Keratinocyte (primary cell): ENCODE data around the gene PGAP6. TPM values are rescaled to one million over a fixed set of nuclear protein-coding genes. Genes with fewer than 3 reads are reported as not detected.

Experiments
- DNase-seq: peaks from one replicate; pipeline ENCODE4 v3.0.0-alpha.2; 2011; ENCODE audit warnings: low read depth, missing footprints, low spot score
- FAIRE-seq: peaks from 2 replicates; lab custom pipeline; 2011; peaks lifted over from hg19 to GRCh38; lab: Jason Lieb, UNC
- H2AFZ ChIP-seq: 2 replicates; pipeline ENCODE4 v1.6.0; 2012; ENCODE audit warnings: low read length, control low read depth, inconsistent platforms; ENCODE audit not compliant: control insufficient read depth
- H3K27ac ChIP-seq: 2 replicates; pipeline ENCODE4 v1.5.1; 2011; ENCODE audit warnings: low read length; ENCODE audit not compliant: control insufficient read depth, insufficient read depth
- H3K27me3 ChIP-seq: 3 replicates; pipeline ENCODE4 v1.6.0; 2011; ENCODE audit warnings: low read length; ENCODE audit not compliant: control insufficient read depth, insufficient read depth; ENCODE audit errors: extremely low read depth
- H3K36me3 ChIP-seq, 2 experiments: 2 replicates in 1 of 2; 3 replicates in 1 of 2; pipeline ENCODE4 v1.5.1; 2011; ENCODE audit warnings: low read length in 2 of 2, mild to moderate bottlenecking in 1 of 2; ENCODE audit not compliant: control insufficient read depth in 2 of 2, insufficient read depth in 2 of 2; ENCODE audit errors: extremely low read depth in 1 of 2
- H3K4me1 ChIP-seq: 3 replicates; pipeline ENCODE4 v1.5.1; 2011; ENCODE audit warnings: low read length; ENCODE audit not compliant: control insufficient read depth, insufficient read depth; ENCODE audit errors: extremely low read depth
- H3K4me2 ChIP-seq: 3 replicates; pipeline ENCODE4 v1.6.0; 2011; ENCODE audit warnings: low read depth, low read length; ENCODE audit not compliant: control insufficient read depth, insufficient read depth; ENCODE audit errors: extremely low read depth
- H3K4me3 ChIP-seq, 3 experiments: fragments of 200-600 bp in 1 of 3; sonication (generic) in 1 of 3; 2 replicates in 2 of 3; 3 replicates in 1 of 3; pipeline ENCODE4 v1.5.1; 2011 to 2016; ENCODE audit warnings: low read length in 3 of 3, mild to moderate bottlenecking in 3 of 3, control low read depth in 2 of 3, inconsistent platforms in 1 of 3, low read depth in 1 of 3, mixed read lengths in 1 of 3, mixed run types in 1 of 3, moderate library complexity in 1 of 3; ENCODE audit not compliant: control insufficient read depth in 2 of 3, insufficient read depth in 2 of 3; ENCODE audit errors: extremely low read depth in 1 of 3
- H3K79me2 ChIP-seq: 2 replicates; pipeline ENCODE4 v1.6.0; 2012; ENCODE audit warnings: low read length; ENCODE audit not compliant: control insufficient read depth, insufficient read depth
- H3K9ac ChIP-seq: 3 replicates; pipeline ENCODE4 v1.6.0; 2011; ENCODE audit warnings: low read length; ENCODE audit not compliant: control insufficient read depth, insufficient read depth; ENCODE audit errors: extremely low read depth
- H3K9me1 ChIP-seq: 3 replicates; pipeline ENCODE4 v1.6.0; 2011; ENCODE audit warnings: low read length; ENCODE audit not compliant: control insufficient read depth, insufficient read depth; ENCODE audit errors: extremely low read depth
- H3K9me3 ChIP-seq: 2 replicates; pipeline ENCODE4 v1.5.1; 2012; ENCODE audit warnings: low read depth, low read length; ENCODE audit not compliant: control insufficient read depth
- H4K20me1 ChIP-seq: 3 replicates; pipeline ENCODE4 v1.6.0; 2011; ENCODE audit warnings: low read length; ENCODE audit not compliant: control insufficient read depth, insufficient read depth; ENCODE audit errors: extremely low read depth
- EZH2 ChIP-seq: IDR thresholded peaks from one replicate; pipeline ENCODE4 v1.6.1; 2012; ENCODE audit warnings: inconsistent platforms, mild to moderate bottlenecking, low read length, moderate library complexity
- dilution Hi-C: fragments of 300-500 bp; cut with MboI; formaldehyde crosslinking; loops from one replicate; pipeline ENCODE4 v1.7.0; 2020; ENCODE audit warnings: low sequenced_read_pairs; ENCODE audit not compliant: extremely low pct_ligation_motif_present
- polyA plus RNA-seq, 5 experiments: library from polyadenylated mRNA; depleted of rRNA in 3 of 5; stranded (reverse) in 3 of 5; stranded (forward) in 1 of 5; unstranded in 1 of 5; fragments of >200 nt; gene quantifications; 1 replicate in 1 of 5; 2 replicates in 3 of 5; 3 replicates in 1 of 5; pipeline versions ENCODE4 v1.2.1 to v1.2.3, GENCODE V29; 2011 to 2012; ENCODE audit warnings: missing spikeins in 2 of 5, low read depth in 1 of 5, low replicate concordance in 1 of 5
- TF ChIP-seq, protein P1 (sequence below), 3 experiments: IDR thresholded peaks in 1 of 3; conservative IDR thresholded peaks in 1 of 3; optimal IDR thresholded peaks in 1 of 3; 2 replicates in 2 of 3; 3 replicates in 1 of 3; pipeline versions ENCODE3 to v1.5.1; 2011; ENCODE audit warnings: low read length in 3 of 3, mild to moderate bottlenecking in 3 of 3, moderate library complexity in 2 of 3, control low read depth in 1 of 3, inconsistent platforms in 1 of 3; ENCODE audit not compliant: insufficient read depth in 2 of 3; ENCODE audit errors: extremely low read depth in 1 of 3

PGAP6 gene
- polyA plus RNA-seq, 1 donor (not counting 4 experiments of a cell fraction or from before 2014, with no cell fraction given), result 25.5 TPM

DNA sequence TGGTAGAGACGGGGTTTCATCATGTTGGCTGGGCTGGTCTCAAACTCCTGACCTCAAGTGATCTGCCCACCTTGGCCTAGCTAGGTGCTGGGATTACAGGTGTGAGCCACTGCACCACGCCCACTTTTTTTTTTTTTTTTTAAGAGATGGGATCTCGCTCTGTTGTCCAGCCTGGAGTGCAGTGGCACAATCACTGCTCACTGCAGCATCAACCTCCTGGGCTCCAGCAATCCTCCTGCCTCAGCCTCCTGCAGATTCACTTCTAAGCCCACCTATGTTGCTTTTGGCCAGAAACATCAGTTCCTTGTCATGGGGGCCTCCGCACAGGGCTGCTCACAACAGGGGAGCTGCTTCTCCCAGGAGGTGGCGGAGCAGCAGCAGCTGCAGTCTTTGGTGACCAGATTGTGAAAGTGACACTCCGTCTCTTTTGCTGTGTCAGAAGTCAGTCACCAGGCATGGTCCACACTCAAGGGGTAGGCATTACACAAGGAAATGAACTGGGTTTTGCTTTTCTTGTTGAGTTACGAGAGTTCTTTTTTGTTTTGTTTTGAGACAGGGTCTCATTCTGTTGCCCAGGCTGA lies 10.8 kb upstream of the PGAP6 start:
- H4K20me1 ChIP-seq, result no peaks in the 10 kb centered on the region
- no peak overlapping the region for H3K9ac ChIP-seq
- H3K4me2 ChIP-seq, result no peak overlapping the region
- no peak overlapping the region for H3K27ac ChIP-seq
- no peaks in the 10 kb centered on the region for H3K27me3 ChIP-seq
- TF ChIP-seq, protein P1, sequence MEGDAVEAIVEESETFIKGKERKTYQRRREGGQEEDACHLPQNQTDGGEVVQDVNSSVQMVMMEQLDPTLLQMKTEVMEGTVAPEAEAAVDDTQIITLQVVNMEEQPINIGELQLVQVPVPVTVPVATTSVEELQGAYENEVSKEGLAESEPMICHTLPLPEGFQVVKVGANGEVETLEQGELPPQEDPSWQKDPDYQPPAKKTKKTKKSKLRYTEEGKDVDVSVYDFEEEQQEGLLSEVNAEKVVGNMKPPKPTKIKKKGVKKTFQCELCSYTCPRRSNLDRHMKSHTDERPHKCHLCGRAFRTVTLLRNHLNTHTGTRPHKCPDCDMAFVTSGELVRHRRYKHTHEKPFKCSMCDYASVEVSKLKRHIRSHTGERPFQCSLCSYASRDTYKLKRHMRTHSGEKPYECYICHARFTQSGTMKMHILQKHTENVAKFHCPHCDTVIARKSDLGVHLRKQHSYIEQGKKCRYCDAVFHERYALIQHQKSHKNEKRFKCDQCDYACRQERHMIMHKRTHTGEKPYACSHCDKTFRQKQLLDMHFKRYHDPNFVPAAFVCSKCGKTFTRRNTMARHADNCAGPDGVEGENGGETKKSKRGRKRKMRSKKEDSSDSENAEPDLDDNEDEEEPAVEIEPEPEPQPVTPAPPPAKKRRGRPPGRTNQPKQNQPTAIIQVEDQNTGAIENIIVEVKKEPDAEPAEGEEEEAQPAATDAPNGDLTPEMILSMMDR (optimal IDR thresholded peaks at IDR 0.05 in 1 of 3, IDR thresholded peaks at IDR 0.05 in 1 of 3, conservative IDR thresholded peaks at IDR 0.05 in 1 of 3; ENCODE audit: extremely low read depth in 1 of 3, insufficient read depth in 2 of 3, low read length in 3 of 3), result no peak
- dilution Hi-C loops, result no loop called here
- no peak overlapping the region for H2AFZ ChIP-seq
- no peaks in the 10 kb centered on the region for H3K79me2 ChIP-seq
- no peaks in the 10 kb centered on the region for H3K4me1 ChIP-seq
- FAIRE-seq (no peak), DNase-seq (no peak)
- peaks cover 5% of the 10 kb centered on the region for H3K9me3 ChIP-seq
- no peaks in the 10 kb centered on the region for H3K36me3 ChIP-seq
- no peaks in the 10 kb centered on the region for H3K9me1 ChIP-seq
- no peak overlapping the region for H3K4me3 ChIP-seq

DNA sequence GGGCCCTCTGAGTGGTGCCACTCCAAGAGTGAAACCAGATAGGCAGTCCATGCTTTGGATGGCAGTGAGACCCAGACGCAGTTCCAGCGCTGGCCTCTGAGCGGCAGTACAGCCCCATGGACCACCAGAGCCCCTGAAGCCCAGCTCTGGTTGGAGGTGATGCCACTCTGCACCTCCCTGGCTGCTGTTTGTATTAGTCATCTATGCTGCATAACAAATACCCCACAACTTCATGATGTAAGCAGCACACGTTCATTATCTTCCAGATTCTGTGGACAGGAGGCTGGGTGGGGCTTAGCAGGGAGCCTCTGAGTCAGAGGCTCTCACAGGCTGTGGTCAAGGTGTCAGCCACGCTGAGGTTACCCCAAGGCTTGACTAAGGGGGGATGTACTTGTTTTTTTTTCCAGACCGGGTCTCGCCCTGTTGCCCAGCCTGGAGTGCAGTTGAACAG lies 10.1 kb upstream of the PGAP6 start:
- no peak overlapping the region for H3K9ac ChIP-seq
- DNase-seq (peak; percentile 65), FAIRE-seq (no peak)
- H3K79me2 ChIP-seq, result no peaks in the 10 kb centered on the region
- no peak overlapping the region for H2AFZ ChIP-seq
- H4K20me1 ChIP-seq, result no peaks in the 10 kb centered on the region
- H3K9me3 ChIP-seq, result peaks cover 5% of the 10 kb centered on the region
- no peaks in the 10 kb centered on the region for H3K36me3 ChIP-seq
- H3K27me3 ChIP-seq, result no peaks in the 10 kb centered on the region
- dilution Hi-C loops, result no loop called here
- no peaks in the 10 kb centered on the region for H3K4me1 ChIP-seq
- H3K4me3 ChIP-seq, result no peak overlapping the region
- no peak overlapping the region for H3K27ac ChIP-seq
- no peak overlapping the region for H3K4me2 ChIP-seq
- TF ChIP-seq, protein P1 (optimal IDR thresholded peaks at IDR 0.05 in 1 of 3, IDR thresholded peaks at IDR 0.05 in 1 of 3, conservative IDR thresholded peaks at IDR 0.05 in 1 of 3; ENCODE audit: extremely low read depth in 1 of 3, insufficient read depth in 2 of 3, low read length in 3 of 3), result peak; percentile 76 to 95 (median 88)
- TF ChIP-seq EZH2, result no peak
- H3K9me1 ChIP-seq, result no peaks in the 10 kb centered on the region
